Stimulated activated CD8-positive, alpha-beta memory T cell treated with anti-CD3 and anti-CD28 coated beads, Interleukin-4, amount 100 ng/mL, for 4 hours (primary cell): Measurements from ENCODE around the gene CCDC188.
"Not testable (repeated sequence)": the region's sequence is repeated elsewhere in the genome, so short reads cannot be mapped to it uniquely, and the experiment has no call there.

Experiments
- DNase-seq, 2 donors: peaks; one replicate each; pipeline ENCODE4 v3.0.0-alpha.2; 2020; ENCODE audit warnings: low read depth in 2 of 2, low spot score in 1 of 2

CCDC188 gene

DNA sequence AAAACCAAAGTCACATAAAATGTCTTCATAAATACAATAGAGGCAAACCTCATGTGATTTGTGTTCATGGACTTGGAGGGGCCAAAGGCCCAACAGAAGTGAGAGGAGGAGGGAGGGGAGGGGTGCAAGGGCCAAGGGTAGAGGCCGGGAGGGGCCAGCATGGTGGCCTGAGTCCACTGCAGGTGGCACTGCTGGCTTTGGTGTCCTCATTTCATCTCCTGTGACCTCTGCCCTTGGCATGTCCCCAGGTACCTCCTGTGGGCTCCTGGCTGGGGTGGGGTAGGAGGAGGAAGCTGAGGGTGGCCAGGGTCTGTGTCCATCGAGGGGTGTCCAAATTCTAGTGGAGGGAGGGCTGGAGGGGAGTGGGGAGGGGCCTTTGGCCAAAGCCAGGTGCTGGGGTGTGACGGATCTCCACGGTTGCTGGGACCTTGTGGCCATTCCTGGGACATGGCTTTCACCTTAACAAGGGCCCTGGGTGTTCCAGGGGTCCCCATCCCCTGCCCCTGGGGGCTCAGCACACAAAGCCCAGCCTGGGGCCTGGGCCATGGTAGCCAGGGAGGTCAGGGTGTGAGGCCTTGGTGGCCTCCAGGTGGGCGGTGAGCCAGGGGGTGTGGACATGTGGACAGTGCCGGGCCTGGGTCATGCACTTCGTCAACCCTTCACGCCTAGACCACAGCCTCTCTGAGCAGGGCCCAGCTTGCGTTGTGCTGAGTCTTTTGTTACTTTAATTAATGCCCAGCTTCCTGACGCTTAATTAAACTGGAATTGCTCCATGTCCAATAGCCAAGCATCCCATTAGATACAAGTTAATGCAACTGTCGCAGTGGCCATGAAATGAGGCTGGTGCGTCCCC lies 20.7 kb upstream of the CCDC188 start:
- no peak for DNase-seq

DNA sequence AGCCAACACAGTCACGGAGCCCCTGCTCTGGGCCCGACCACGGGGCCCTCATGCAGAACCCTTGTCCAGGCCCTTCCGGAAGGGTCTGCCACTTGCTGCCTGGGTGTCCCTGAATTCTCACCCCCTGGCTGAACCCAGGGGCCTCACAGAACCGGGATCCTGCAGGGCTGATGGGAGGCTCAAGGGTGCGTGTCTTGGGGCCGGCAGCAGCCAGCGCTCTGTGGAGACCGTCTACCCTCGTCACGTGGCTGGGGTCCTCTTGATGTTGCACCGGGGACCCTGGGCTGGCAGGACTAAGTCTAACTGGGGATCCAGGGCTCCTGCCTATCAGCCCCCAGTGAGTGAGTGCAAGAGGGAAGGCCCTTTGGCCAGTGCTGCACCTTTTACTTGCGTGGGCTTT lies 19.3 kb upstream of the CCDC188 start:
- DNase-seq, result no peak

DNA sequence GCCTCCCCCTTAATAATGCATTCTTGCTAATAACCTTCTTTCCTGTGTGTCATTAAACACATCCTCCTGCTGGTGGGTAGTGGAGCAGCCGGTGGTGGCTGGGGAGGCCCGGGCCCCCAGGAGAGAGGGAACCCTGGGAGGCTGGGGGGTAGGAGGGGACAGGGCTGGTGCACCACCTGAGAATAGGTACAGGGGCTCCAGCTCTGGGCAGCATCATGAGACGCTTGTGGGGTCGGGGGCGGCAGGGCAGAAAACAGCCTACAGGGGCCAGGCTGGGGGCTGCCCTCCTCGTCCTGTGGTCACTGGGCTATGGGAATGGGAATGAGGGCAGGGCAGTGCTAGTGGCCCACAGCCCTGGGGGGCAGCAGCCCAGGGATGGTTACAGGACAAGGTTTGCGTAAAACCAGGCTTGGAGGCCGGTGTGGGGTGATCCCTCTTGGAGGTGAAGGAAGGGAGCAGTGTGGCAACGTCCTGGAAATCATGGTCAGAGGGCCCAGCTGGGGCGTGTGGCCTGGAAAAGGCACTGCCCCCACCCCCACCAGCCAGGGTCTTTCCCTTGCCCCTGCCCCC lies 18.5 kb upstream of the CCDC188 start:
- no peak for DNase-seq

DNA sequence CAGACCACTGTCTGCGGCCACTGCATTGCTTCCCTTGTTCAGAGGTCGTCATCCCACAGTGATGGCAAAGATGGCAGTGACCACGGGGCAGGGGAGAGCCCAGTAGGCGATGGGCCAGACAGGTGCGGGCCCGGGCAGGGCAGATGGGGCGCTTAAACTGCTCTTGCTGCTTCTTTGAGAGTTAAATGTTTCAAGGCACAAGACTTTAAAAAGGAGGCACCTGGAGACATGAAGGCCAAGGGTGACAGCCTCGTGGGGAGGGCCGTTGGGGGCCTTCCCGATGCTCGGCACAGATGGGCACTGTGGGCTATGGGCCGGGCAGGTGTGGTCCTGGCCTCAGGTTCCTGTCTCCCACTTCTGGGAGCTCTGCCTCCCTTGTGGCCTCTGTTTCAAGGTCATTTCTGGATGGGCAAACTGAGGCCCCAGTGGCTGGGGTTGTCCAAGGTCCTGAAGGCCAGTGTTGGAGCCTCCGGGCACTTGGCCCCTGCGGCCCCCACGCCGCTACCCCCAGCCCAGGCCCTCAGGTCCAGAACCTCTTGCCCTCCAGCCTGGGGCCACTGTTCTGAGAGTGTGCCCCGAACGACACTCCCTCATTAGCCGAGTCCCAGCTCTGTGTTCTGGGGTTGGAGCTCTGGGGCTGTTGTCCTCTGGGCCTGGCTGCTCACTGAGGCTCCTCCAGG lies 16.9 kb upstream of the CCDC188 start:
- no peak for DNase-seq

DNA sequence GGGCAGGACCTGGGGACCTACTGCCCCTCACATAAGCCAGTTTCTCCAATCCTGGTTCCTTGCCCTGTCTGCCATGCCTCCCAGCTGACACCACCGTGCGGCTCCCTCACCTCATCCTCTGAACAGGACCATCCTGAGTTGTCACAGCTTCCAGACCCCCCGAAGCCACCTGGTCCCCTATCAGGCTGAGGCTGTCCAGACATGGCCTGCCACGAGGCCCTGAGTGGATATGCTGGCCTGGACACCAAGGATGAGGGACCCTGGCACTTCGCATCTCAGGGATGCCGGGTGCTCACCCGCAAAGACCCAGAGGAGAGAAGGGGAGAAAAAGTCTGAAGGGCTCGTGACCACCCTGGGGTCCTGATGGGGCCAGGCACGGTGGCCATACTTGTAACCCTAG lies 15.8 kb upstream of the CCDC188 start:
- DNase-seq, result no peak

DNA sequence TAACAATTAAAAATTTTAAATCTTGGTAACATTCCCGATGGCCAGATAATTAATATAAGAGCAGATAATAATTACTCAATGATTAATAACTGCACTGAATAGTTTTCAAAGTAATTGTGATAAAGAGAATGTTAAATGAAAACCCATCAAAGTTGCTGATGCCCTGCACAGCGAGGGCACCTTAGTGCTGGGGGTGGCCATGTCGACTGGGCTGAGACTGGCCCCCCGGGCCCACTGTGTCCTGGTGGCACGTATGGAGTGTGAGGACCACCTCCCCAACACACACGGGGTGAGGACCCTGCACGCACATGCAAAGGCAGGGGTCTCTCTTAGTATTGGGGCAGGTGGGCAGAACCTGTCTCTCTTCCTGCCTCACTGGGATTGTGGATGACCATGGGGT lies 15.1 kb upstream of the CCDC188 start:
- no peak for DNase-seq

DNA sequence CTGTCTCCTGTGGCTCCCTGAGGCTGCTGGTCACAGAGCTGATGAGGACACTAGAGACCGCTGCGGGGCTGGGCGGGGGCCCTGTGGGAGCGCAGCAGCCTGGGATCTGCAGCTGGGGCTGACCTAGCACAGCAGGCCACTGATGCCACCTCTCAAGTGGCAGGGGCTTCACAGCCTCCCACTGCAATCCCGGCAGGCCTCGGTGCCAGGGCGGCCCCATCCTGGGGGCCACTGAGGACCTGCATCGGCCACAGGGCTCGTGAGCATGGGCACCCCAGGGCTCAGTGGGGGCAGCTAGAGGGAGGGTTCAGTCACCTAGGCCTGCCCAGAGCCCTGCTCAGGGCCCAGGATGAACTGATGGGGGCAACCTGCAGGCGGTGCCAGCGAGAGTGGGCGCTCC lies 14.6 kb upstream of the CCDC188 start:
- DNase-seq, result no peak

DNA sequence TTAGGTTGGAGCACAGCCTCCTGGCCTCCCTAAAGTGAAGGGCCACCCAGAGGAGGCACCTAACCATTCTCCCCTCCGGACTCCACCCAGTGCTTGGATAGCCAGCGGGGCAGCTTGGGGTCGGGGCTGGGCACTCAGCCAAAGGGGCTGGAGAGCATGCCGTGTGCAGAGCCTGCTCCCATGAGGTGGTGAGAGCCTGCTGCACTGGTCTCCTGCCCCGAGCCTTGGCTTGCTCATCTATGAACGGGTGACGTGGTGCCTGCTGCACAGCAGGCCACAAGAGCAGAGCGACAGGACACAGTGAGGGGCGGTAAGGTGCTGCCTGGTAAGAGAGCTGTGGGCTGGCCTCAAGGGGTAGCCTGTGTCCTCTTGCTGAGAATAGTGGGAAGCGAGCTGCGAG lies 14.0 kb upstream of the CCDC188 start:
- DNase-seq, result no peak

DNA sequence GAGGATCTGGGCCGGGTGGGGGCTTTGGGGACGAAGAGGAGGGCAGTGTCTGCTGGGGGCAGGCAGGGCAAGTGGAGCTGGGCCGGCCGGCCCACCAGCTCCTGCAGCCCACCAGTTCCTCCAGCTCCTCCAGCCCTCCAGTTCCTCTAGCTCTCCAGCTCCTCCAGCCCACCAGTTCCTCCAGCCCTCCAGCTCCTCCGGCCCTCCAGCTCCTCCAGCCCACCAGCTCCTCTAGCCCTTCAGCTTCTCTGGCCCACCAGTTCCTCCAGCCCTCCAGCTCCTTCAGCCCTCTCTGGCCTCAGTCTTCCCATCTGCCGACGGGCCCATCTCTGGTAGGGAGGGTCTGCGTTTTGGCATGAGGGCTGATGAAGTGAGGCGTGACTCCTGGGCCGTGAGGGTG lies 9.2 kb upstream of the CCDC188 start:
- DNase-seq, result no peak

DNA sequence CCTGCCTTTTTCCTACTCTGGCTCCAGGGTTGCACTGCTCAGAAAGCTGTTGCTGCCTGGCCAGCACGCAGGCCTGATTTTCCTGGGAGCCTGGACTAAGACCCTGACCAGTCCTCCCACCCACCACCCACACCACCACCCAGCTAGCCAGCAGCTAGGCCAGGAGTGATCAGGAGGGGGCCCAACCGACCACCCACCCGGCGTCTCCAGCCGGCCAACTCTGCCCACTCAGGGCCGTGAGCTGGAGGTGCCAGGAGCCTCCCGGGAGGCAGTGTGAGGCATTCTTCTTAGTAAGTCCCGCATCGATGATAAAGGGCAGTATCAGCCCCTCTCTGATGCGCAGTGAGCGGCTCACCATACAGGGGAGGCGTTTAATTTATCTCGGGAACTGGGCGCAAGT lies 8.7 kb upstream of the CCDC188 start:
- DNase-seq, result not testable (repeated sequence)

DNA sequence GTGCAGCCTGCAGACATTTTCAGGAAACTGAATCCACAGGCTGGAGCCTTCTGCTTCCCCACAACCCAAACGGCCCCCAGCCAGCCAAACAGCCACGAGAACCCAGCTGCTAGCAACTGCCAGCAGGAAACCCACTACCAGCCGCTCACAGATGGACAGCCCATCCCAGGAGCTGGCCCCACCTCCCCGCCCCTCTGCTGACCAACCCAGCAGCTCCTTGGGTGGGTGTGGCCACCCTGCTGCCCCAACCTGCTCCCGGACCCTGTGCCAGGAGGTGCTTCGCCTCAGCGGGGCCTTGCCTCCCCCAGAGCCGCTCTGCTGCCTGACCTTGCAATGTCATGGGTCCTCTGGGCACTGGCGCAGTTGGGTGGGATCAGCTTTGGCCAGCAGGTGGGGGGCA lies 8.2 kb upstream of the CCDC188 start:
- DNase-seq, result no peak

DNA sequence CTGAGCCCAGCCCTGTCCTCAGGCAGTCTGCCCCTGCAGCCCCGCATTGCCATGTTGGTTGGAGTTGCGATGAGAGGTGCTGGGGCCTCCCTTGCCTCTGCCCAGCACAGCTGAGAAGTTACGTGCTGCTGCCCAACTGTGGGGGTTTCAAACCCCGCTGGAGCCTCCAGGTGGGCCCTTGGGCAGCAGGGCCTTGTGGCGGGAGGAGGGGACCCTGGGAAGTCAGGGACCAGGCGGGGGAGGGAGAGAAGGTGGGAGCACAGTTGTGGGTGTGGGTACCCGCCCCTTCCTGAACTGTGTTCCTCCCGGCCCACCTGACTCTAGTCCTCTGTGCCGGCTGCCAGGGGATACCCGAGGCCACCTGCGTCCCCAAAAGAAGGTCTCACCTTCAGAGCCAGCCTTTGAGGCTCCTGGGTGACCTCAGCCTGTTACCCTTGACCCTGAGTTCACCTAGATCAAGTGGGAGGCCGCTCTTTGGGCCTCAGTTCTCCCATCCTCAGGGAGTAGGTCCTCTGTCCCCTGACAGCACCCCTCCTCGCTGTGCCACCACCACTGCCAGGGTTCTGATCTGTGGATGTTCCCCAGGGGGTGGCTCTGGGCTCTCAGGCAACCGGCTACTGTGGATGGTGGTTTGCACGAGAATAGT lies 7.7 kb upstream of the CCDC188 start:
- DNase-seq, result no peak

DNA sequence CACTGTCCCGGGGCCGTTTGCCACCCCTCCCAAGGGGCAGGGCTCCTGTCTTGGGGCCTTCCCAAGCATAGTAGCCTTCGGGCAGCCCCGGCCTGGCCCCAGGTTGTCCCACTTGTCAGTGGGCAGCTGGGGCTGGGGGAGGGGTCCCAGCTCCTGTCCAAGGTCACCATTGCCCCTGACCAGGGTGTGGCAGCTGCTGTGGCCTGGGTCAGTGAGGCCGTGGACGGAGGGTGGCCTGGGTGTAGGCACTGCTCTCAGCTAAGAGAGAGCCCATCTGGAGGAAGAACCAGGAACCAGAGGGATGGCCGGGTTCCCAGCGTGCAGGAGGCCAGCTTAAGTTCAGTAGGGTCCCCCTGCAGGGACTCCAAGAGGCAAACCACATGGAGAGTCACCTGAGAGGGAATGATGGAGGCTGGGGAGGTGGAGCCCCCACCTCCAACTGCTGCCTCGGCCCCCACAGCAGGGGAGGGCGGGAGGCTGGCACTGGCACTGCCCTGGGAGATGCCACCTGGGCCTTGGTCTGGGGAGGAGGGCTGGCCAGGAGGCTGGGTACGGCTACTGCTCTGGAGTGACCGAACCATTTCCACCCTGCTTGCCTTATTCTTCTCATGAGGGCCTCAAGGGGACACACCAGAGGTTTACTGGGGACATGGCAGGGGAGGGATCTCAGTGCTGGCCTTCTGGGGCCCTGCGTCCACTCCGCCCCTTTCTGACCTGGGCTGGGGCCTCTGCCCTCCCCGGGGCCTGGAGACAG lies 6.8 kb upstream of the CCDC188 start:
- DNase-seq, result no peak

DNA sequence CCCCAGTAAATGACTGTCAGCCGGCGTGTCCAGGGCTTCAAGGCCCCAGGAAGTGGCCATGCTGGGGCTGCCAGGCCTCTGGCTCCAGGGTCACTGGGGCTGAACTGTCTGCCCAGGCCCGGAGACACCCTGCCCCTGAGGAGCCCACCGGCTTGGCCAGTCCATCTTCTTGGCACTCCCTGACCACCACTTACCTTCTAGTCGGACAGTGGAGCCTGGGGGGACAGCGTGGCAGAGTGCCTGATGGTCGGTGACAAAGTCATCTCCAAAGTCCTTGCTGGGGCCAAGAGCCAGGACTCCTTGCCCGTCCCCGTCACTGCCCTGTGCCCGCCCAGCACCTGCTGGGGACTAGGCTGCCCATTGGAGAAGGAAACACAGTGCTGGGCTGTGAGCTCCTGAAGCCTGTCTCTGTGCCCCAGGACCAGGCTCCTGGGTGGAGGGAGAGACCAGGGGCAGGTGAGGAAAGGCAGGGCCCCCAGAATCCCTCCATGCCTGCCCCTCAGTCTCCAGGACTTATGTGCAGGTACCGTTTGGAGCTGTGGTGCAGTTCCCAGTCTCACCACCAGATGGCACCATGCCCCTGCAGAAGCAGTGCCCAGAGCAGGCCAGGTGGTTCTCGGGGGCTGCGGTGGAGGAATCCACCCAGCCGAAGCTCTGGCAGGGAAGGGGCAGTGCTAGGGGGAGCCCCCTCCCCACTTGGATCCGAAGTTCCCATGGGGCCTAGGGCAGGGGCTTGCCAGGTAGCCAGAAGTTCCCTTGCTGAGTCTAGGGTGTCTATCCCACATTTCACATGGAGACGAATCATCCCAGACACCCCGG lies 6.0 kb upstream of the CCDC188 start:
- peak; percentile 64 to 93 for DNase-seq

DNA sequence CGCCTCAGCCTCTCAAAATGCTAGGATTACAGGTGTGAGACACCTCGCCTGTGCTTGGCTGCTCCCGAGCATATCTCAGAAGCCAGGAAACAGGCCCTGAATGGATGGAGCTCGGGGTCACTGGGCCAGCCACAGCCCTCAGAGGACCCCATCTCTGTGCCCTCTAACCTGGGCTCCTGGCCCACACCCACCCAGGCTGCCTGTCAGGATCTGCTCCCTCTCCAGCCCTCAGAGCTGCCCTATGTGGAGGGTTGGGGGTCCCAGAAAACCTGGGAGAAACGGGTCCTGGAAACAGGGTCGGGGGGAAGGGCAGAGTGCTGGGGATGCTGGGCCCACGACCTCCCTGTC lies 5.2 kb upstream of the CCDC188 start:
- DNase-seq, result no peak

DNA sequence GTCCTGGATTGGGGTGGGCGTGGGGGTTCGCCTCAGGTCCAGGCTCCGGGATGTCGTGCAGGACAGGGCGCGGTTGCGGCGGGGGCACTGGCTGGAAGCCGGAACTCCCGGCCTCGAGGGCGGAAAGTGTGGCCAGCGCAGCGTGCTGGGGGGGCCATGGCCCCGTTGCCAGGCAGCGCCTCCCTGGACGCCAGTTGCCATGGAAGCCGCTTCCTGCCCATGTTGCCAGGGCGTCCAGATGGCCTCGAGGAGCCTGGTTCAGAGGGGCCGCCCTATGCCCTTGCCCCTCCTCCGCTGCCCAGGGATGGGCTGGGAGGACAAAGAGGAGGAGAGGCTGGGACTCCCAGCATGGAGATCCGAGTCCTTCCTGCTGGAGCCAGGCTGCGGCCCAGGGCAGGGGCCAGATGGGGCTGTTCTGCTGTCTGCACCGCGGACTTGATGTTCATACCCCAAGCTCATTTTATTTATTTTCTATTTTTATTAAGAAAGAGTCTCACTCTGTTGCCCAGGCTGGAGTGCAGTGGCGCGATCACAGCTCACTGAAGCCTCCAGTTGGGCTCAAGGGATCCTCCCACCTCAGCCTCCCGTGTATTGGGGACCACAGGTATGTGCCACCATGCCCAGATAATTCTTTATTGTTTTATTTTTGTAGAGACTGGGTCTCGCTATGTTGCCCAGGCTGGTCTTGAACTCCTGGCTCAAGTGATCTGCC lies 4.6 kb upstream of the CCDC188 start:
- no peak for DNase-seq

DNA sequence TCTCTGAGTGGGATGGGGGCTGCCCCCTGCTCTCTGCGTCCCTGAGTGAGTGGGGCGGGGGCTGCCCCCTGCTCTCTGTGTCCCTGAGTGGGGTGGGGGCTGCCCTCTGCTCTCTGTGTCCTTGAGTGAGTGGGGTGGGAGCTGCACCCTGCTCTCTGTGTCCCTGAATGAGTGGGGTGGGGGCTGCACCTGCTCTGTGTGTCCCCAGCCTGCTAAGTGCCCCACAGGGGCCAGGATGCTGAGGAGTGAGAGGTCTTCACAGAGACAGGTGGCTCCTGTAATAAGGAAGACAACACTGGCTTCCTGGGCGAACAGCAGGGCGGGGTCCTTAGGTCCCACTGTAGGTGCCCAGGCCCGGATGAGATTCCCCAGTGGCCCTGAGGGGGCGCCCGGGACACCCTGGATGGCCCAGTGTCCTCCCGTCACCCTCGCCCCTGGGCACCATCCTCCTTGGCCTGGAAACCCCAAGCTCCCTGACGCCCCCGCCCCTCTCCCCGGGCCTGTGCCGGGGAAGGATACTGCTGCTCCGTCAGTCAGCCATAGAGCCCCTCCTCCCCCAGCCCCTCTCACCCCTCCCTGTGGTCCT lies 3.8 kb upstream of the CCDC188 start:
- DNase-seq, result no peak

DNA sequence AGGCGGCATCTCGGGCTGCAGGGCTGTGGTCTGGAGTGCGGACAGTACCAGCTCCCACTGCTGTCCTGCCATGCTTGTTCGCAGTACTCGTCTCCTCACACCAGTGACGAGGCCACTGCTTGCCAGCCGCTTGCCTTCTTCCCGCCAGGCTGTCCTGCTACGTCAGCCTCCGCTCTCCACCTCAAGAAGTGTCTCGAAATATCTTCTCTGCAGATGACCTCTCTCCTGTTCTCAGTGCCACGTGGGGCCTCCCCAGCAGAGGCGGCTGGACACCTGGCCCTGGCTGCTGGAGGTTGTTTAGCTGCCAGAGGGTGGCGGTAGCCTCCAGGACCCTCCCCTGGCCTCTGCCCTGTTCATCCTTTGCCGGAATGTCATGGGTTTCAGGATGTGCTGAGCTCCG lies 3.1 kb upstream of the CCDC188 start:
- no peak for DNase-seq

DNA sequence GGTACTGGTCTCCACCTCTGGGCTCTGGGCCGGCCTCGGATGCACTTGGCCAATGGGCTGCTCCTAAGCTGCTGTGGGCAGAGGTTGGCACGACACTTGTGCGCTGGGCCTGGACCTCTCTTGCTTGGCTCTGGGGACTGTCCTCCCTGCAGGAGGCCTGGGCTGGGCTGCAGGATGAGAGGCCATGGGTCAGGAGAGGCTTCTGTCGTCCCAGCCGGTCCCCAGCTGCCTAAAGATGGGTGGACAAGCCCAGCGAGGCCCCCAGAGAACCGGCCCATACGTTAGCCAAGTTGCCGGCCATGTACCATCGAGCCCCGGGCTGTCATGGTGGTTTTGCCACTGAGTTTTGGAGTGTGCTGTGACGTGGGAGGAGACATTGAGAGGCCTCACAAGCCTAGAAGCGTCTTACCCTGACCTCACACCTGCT lies 1.6 kb upstream of the CCDC188 start:
- no peak for DNase-seq

DNA sequence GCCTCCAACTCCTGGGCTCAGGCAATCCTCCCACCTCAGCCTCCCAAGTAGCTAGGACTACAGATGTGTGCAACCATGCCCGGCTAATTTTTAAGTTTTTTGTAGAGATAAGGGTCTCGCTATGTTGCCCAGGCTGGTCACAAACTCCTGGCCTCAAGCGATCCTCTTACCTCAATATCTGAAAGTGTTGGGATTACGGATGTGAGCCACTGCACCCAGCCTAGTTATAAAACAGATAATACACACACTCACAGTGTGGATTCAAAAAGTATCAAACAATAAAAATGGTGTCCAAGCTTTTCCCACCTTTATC lies 377 bp upstream of the CCDC188 start:
- DNase-seq, result no peak
